GM23338 (cell line): Measurements from ENCODE around the gene ANTXR1. TPM values are rescaled to one million over a fixed set of nuclear protein-coding genes. Genes with fewer than 3 reads are reported as not detected.

Experiments used
- ATAC-seq: fragments of 200-7000 bp; cut with Tn5 transposase; 3 replicates; pipeline ENCODE4 v1.9.1; 2020
- DNase-seq: peaks from one replicate; pipeline ENCODE4 v3.0.0-alpha.2; 2015; ENCODE audit warnings: low spot score
- H2AFZ ChIP-seq: fragments of 200-600 bp; sonication (generic); 2 replicates; pipeline ENCODE4 v1.8.0; 2016; ENCODE audit warnings: antibody characterized with exemption, mild to moderate bottlenecking, moderate library complexity
- H3F3A ChIP-seq: fragments of 200-600 bp; sonication (generic); replicated peaks from 2 replicates; pipeline ENCODE4 v1.8.0; 2017; ENCODE audit warnings: antibody characterized with exemption, mixed run types, low read depth
- H3K27ac ChIP-seq: fragments of 200-600 bp; sonication (generic); 2 replicates; pipeline ENCODE4 v1.6.1; 2016; ENCODE audit warnings: low read depth
- H3K27me3 ChIP-seq: fragments of 200-600 bp; sonication (generic); 2 replicates; pipeline ENCODE4 v1.8.0; 2016; ENCODE audit warnings: mild to moderate bottlenecking, mixed run types, moderate library complexity; ENCODE audit not compliant: insufficient read depth
- H3K36me3 ChIP-seq: fragments of 200-600 bp; sonication (generic); 2 replicates; pipeline ENCODE4 v1.8.0; 2016; ENCODE audit warnings: mild to moderate bottlenecking; ENCODE audit not compliant: insufficient read depth
- H3K4me1 ChIP-seq: fragments of 200-600 bp; sonication (generic); 2 replicates; pipeline ENCODE4 v1.8.0; 2016; ENCODE audit warnings: mild to moderate bottlenecking, moderate library complexity; ENCODE audit not compliant: insufficient read depth
- H3K4me2 ChIP-seq: fragments of 200-600 bp; sonication (generic); 2 replicates; pipeline ENCODE4 v1.7.1; 2017; ENCODE audit warnings: mixed run types
- H3K4me3 ChIP-seq: fragments of 200-600 bp; sonication (generic); 2 replicates; pipeline ENCODE4 v1.6.1; 2016; ENCODE audit warnings: mixed run types
- H3K79me2 ChIP-seq: fragments of 200-600 bp; sonication (generic); replicated peaks from 2 replicates; pipeline ENCODE4 v1.8.0; 2017; ENCODE audit warnings: mild to moderate bottlenecking; ENCODE audit not compliant: insufficient read depth
- H3K9me2 ChIP-seq: fragments of 200-600 bp; sonication (generic); 2 replicates; pipeline ENCODE4 v1.8.0; 2017; ENCODE audit not compliant: insufficient read depth
- H4K20me1 ChIP-seq: fragments of 200-600 bp; sonication (generic); replicated peaks from 2 replicates; pipeline ENCODE4 v1.8.0; 2017; ENCODE audit warnings: mild to moderate bottlenecking; ENCODE audit not compliant: insufficient read depth
- H3K27ac Mint-ChIP-seq: 2 replicates; pipeline ENCODE4 v1.8.0; 2020; ENCODE audit warnings: inconsistent platforms, mild to moderate bottlenecking, moderate library complexity, mixed read lengths
- H3K27me3 Mint-ChIP-seq: 3 replicates; pipeline ENCODE4 v1.8.0; 2022; ENCODE audit warnings: low read depth, mild to moderate bottlenecking, moderate library complexity, mixed read lengths, inconsistent platforms; ENCODE audit not compliant: insufficient read depth, poor library complexity
- H3K36me3 Mint-ChIP-seq: 3 replicates; pipeline ENCODE4 v1.8.0; 2021; ENCODE audit warnings: low read depth, mild to moderate bottlenecking, inconsistent platforms, moderate library complexity, mixed read lengths
- H3K4me1 Mint-ChIP-seq: 3 replicates; pipeline ENCODE4 v1.8.0; 2020; ENCODE audit warnings: mild to moderate bottlenecking, inconsistent platforms, mixed read lengths
- H3K4me3 Mint-ChIP-seq: 3 replicates; pipeline ENCODE4 v1.8.0; 2021; ENCODE audit warnings: moderate library complexity, mild to moderate bottlenecking, inconsistent platforms, mixed read lengths
- H3K9me3 Mint-ChIP-seq: 3 replicates; pipeline ENCODE4 v1.8.0; 2020; ENCODE audit warnings: moderate library complexity, mild to moderate bottlenecking, inconsistent platforms, mixed read lengths
- CREB1 ChIP-seq: fragments of 250-450 bp; sonication (Bioruptor Pico); IDR thresholded peaks from 2 replicates; pipeline ENCODE4 v1.5.0; 2020; ENCODE audit warnings: low read depth, mild to moderate bottlenecking, moderate library complexity
- EZH2 ChIP-seq: fragments of 200-600 bp; sonication (generic); IDR thresholded peaks from one replicate; pipeline ENCODE4 v1.8.0; 2017; ENCODE audit warnings: antibody characterized with exemption, mild to moderate bottlenecking, low read depth; ENCODE audit not compliant: unreplicated experiment
- EZH2phosphoT487 ChIP-seq: fragments of 200-600 bp; sonication (generic); IDR thresholded peaks from one replicate; pipeline ENCODE4 v1.8.1; 2018; ENCODE audit warnings: antibody characterized with exemption; ENCODE audit not compliant: unreplicated experiment
- JUNB ChIP-seq: IDR thresholded peaks from one replicate; pipeline ENCODE4 v1.6.1; 2016; ENCODE audit warnings: antibody characterized with exemption; ENCODE audit not compliant: unreplicated experiment
- NANOG ChIP-seq: IDR thresholded peaks from 2 replicates; pipeline ENCODE4 v1.6.1; 2016; ENCODE audit warnings: antibody characterized with exemption, borderline replicate concordance
- POLR2AphosphoS5 ChIP-seq: IDR thresholded peaks from 2 replicates; pipeline ENCODE4 v1.6.1; 2016; ENCODE audit warnings: antibody characterized with exemption, low read depth
- STAT1 ChIP-seq: IDR thresholded peaks from one replicate; pipeline ENCODE4 v1.6.1; 2016; ENCODE audit warnings: antibody characterized with exemption; ENCODE audit not compliant: unreplicated experiment
- ZNF114 ChIP-seq: fragments of 250-450 bp; sonication (Bioruptor Pico); IDR thresholded peaks from 2 replicates; pipeline ENCODE4 v1.5.0; 2020; ENCODE audit warnings: mild to moderate bottlenecking, moderate library complexity
- ZNF331 ChIP-seq: fragments of 250-450 bp; sonication (Bioruptor Pico); IDR thresholded peaks from 2 replicates; pipeline ENCODE4 v1.5.0; 2020; ENCODE audit warnings: low read depth, mild to moderate bottlenecking, moderate library complexity
- polyA plus RNA-seq: library from polyadenylated mRNA; unstranded; fragments of >200 nt; fragmentation: Nextera tagmentation; extraction: Ambion mirVana; gene quantifications from 2 replicates; pipeline ENCODE4 v1.2.1, GENCODE V29; 2016
- total RNA-seq: library from RNA; depleted of rRNA; stranded (reverse); fragments of >200 nt; shearing (Covaris generic); gene quantifications from 2 replicates; pipeline ENCODE4 v1.2.3, GENCODE V29; 2014
- TF ChIP-seq, protein P1 (sequence below), 2 experiments: fragments of 200-600 bp in 1 of 2; sonication (generic) in 1 of 2; conservative IDR thresholded peaks; 2 replicates each; pipeline versions ENCODE4 v1.5.1 to v1.6.1; 2016 to 2017; ENCODE audit warnings: antibody characterized with exemption in 2 of 2, low read depth in 2 of 2, mild to moderate bottlenecking in 2 of 2, moderate library complexity in 1 of 2
- TF ChIP-seq, protein P2 (sequence below): fragments of 250-450 bp; sonication (Bioruptor Pico); IDR thresholded peaks from 2 replicates; pipeline ENCODE4 v1.5.0; 2020; ENCODE audit warnings: mild to moderate bottlenecking, moderate library complexity
- TF ChIP-seq, protein P3 (sequence below): IDR thresholded peaks from 2 replicates; pipeline ENCODE4 v1.6.1; 2016; ENCODE audit warnings: antibody characterized with exemption
- TF ChIP-seq, protein P4 (sequence below): IDR thresholded peaks from one replicate; pipeline ENCODE4 v1.6.1; 2018; ENCODE audit warnings: antibody characterized with exemption; ENCODE audit not compliant: unreplicated experiment

The ANTXR1 gene
- total and polyA plus RNA-seq, 2 experiments from 2014 or later: 16.1 to 23.1 TPM

DNA sequence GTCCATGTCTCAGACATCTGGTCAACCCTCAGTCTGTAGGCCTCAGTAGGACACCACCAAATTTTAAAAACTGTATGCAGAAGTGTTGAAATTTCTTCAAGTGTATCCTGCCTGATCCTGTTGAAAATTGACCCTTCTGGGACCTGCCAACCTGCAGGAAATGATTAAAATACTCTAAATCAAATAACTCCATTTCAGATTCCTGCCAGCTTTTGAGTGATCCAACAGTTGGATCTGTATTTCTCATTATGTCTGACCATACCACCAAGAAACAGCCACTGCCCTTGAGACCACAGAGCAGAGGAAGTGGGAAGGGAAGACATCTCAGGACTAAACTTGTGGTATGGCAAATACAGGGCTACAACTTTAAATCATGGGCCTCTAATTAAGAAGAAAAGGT, 113.4 kb downstream of the ANTXR1 start:
- H3K27me3 Mint-ChIP-seq: no peaks in the 10 kb centered on the region
- Histone ChIP-seq H3K4me2 (no peak overlapping the region), H3K36me3 (no peaks in the 10 kb centered on the region; the same call in 1 of the 2 replicates), H4K20me1 (no peaks in the 10 kb centered on the region), H3F3A (no peaks in the 10 kb centered on the region), H3K4me3 (no peak overlapping the region), H3K4me1 (no peaks in the 10 kb centered on the region), H3K79me2 (no peaks in the 10 kb centered on the region), H3K27ac (no peak overlapping the region), H3K9me2 (no peaks in the 10 kb centered on the region), H2AFZ (no peak overlapping the region), H3K27me3 (no peaks in the 10 kb centered on the region)
- H3K27ac Mint-ChIP-seq: no peak overlapping the region
- H3K9me3 Mint-ChIP-seq: no peaks in the 10 kb centered on the region
- DNase-seq (no peak), ATAC-seq (no peak)
- TF ChIP-seq STAT1: no peak
- no peak for TF ChIP-seq POLR2AphosphoS5
- TF ChIP-seq, protein P1, sequence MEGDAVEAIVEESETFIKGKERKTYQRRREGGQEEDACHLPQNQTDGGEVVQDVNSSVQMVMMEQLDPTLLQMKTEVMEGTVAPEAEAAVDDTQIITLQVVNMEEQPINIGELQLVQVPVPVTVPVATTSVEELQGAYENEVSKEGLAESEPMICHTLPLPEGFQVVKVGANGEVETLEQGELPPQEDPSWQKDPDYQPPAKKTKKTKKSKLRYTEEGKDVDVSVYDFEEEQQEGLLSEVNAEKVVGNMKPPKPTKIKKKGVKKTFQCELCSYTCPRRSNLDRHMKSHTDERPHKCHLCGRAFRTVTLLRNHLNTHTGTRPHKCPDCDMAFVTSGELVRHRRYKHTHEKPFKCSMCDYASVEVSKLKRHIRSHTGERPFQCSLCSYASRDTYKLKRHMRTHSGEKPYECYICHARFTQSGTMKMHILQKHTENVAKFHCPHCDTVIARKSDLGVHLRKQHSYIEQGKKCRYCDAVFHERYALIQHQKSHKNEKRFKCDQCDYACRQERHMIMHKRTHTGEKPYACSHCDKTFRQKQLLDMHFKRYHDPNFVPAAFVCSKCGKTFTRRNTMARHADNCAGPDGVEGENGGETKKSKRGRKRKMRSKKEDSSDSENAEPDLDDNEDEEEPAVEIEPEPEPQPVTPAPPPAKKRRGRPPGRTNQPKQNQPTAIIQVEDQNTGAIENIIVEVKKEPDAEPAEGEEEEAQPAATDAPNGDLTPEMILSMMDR (conservative IDR thresholded peaks at IDR 0.05; ENCODE audit: low read depth in 2 of 2): no peak
- no peak for TF ChIP-seq ZNF331 (CRISPR knock-in tag)
- TF ChIP-seq EZH2phosphoT487: no peak
- no peak for TF ChIP-seq ZNF114 (CRISPR knock-in tag)
- TF ChIP-seq, protein P2, sequence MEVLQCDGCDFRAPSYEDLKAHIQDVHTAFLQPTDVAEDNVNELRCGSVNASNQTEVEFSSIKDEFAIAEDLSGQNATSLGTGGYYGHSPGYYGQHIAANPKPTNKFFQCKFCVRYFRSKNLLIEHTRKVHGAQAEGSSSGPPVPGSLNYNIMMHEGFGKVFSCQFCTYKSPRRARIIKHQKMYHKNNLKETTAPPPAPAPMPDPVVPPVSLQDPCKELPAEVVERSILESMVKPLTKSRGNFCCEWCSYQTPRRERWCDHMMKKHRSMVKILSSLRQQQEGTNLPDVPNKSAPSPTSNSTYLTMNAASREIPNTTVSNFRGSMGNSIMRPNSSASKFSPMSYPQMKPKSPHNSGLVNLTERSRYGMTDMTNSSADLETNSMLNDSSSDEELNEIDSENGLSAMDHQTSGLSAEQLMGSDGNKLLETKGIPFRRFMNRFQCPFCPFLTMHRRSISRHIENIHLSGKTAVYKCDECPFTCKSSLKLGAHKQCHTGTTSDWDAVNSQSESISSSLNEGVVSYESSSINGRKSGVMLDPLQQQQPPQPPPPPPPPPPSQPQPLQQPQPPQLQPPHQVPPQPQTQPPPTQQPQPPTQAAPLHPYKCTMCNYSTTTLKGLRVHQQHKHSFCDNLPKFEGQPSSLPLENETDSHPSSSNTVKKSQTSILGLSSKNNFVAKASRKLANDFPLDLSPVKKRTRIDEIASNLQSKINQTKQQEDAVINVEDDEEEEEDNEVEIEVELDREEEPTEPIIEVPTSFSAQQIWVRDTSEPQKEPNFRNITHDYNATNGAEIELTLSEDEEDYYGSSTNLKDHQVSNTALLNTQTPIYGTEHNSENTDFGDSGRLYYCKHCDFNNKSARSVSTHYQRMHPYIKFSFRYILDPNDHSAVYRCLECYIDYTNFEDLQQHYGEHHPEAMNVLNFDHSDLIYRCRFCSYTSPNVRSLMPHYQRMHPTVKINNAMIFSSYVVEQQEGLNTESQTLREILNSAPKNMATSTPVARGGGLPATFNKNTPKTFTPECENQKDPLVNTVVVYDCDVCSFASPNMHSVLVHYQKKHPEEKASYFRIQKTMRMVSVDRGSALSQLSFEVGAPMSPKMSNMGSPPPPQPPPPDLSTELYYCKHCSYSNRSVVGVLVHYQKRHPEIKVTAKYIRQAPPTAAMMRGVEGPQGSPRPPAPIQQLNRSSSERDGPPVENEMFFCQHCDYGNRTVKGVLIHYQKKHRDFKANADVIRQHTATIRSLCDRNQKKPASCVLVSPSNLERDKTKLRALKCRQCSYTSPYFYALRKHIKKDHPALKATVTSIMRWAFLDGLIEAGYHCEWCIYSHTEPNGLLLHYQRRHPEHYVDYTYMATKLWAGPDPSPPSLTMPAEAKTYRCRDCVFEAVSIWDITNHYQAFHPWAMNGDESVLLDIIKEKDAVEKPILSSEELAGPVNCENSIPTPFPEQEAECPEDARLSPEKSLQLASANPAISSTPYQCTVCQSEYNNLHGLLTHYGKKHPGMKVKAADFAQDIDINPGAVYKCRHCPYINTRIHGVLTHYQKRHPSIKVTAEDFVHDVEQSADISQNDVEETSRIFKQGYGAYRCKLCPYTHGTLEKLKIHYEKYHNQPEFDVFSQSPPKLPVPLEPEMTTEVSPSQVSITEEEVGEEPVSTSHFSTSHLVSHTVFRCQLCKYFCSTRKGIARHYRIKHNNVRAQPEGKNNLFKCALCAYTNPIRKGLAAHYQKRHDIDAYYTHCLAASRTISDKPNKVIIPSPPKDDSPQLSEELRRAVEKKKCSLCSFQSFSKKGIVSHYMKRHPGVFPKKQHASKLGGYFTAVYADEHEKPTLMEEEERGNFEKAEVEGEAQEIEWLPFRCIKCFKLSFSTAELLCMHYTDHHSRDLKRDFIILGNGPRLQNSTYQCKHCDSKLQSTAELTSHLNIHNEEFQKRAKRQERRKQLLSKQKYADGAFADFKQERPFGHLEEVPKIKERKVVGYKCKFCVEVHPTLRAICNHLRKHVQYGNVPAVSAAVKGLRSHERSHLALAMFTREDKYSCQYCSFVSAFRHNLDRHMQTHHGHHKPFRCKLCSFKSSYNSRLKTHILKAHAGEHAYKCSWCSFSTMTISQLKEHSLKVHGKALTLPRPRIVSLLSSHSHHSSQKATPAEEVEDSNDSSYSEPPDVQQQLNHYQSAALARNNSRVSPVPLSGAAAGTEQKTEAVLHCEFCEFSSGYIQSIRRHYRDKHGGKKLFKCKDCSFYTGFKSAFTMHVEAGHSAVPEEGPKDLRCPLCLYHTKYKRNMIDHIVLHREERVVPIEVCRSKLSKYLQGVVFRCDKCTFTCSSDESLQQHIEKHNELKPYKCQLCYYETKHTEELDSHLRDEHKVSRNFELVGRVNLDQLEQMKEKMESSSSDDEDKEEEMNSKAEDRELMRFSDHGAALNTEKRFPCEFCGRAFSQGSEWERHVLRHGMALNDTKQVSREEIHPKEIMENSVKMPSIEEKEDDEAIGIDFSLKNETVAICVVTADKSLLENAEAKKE (CRISPR knock-in tag): no peak
- TF ChIP-seq, protein P3, sequence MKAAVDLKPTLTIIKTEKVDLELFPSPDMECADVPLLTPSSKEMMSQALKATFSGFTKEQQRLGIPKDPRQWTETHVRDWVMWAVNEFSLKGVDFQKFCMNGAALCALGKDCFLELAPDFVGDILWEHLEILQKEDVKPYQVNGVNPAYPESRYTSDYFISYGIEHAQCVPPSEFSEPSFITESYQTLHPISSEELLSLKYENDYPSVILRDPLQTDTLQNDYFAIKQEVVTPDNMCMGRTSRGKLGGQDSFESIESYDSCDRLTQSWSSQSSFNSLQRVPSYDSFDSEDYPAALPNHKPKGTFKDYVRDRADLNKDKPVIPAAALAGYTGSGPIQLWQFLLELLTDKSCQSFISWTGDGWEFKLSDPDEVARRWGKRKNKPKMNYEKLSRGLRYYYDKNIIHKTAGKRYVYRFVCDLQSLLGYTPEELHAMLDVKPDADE: no peak
- TF ChIP-seq, protein P4, sequence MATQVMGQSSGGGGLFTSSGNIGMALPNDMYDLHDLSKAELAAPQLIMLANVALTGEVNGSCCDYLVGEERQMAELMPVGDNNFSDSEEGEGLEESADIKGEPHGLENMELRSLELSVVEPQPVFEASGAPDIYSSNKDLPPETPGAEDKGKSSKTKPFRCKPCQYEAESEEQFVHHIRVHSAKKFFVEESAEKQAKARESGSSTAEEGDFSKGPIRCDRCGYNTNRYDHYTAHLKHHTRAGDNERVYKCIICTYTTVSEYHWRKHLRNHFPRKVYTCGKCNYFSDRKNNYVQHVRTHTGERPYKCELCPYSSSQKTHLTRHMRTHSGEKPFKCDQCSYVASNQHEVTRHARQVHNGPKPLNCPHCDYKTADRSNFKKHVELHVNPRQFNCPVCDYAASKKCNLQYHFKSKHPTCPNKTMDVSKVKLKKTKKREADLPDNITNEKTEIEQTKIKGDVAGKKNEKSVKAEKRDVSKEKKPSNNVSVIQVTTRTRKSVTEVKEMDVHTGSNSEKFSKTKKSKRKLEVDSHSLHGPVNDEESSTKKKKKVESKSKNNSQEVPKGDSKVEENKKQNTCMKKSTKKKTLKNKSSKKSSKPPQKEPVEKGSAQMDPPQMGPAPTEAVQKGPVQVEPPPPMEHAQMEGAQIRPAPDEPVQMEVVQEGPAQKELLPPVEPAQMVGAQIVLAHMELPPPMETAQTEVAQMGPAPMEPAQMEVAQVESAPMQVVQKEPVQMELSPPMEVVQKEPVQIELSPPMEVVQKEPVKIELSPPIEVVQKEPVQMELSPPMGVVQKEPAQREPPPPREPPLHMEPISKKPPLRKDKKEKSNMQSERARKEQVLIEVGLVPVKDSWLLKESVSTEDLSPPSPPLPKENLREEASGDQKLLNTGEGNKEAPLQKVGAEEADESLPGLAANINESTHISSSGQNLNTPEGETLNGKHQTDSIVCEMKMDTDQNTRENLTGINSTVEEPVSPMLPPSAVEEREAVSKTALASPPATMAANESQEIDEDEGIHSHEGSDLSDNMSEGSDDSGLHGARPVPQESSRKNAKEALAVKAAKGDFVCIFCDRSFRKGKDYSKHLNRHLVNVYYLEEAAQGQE: no peak
- no peak for TF ChIP-seq CREB1 (CRISPR knock-in tag)
- no peak for TF ChIP-seq NANOG
- no peak for TF ChIP-seq JUNB
- no peak for TF ChIP-seq EZH2
- peaks cover under 1% of the 10 kb centered on the region; the same call in 1 of the 3 replicates for H3K4me1 Mint-ChIP-seq
- no peak overlapping the region for H3K4me3 Mint-ChIP-seq
- H3K36me3 Mint-ChIP-seq: peaks cover 6% of the 10 kb centered on the region
